HG03521 (cell line): ENCODE measurements around the gene TSSC4.

ENCODE experiments used
- ATAC-seq: cut with Tn5 transposase; IDR thresholded peaks from one replicate; pipeline ENCODE4 v1.9.1; 2021; ENCODE audit warnings: mild to moderate bottlenecking, moderate library complexity; ENCODE audit not compliant: unreplicated experiment

Gene TSSC4

GRCh38 chr11:2415601-2416380 is 15.2 kb downstream of the TSSC4 start:
- ATAC-seq = no peak

GRCh38 chr11:2416765-2417164 is 16.2 kb downstream of the TSSC4 start:
- ATAC-seq = no peak

GRCh38 chr11:2417856-2418692 is 17.5 kb downstream of the TSSC4 start:
- ATAC-seq = no peak

- no peak for ATAC-seq
These were observed 18.3 kb downstream of the TSSC4 start for GRCh38 chr11:2418693-2419360.

- no peak for ATAC-seq
These were observed 19.3 kb downstream of the TSSC4 start for GRCh38 chr11:2419638-2420501.

- ATAC-seq = no peak
These were observed 20.1 kb downstream of the TSSC4 start for GRCh38 chr11:2420502-2421225.

GRCh38 chr11:2421226-2421994 is 20.9 kb downstream of the TSSC4 start:
- no peak for ATAC-seq

GRCh38 chr11:2421996-2422395 is 21.4 kb downstream of the TSSC4 start:
- no peak for ATAC-seq

- no peak for ATAC-seq
These were observed 22.1 kb downstream of the TSSC4 start for GRCh38 chr11:2422461-2423156.

GRCh38 chr11:2423157-2424025 is 22.8 kb downstream of the TSSC4 start:
- ATAC-seq = no peak

- ATAC-seq = no peak
These were observed 24.4 kb downstream of the TSSC4 start for GRCh38 chr11:2424811-2425495.

GRCh38 chr11:2425506-2425905 is 25.0 kb downstream of the TSSC4 start:
- no peak for ATAC-seq

- ATAC-seq = no peak
These were observed 25.7 kb downstream of the TSSC4 start for GRCh38 chr11:2426221-2426620.

GRCh38 chr11:2426826-2427521 is 26.4 kb downstream of the TSSC4 start:
- ATAC-seq = no peak

- ATAC-seq = no peak
These were observed 27.3 kb downstream of the TSSC4 start for GRCh38 chr11:2427721-2428321.

- no peak for ATAC-seq
These were observed 27.8 kb downstream of the TSSC4 start for GRCh38 chr11:2428322-2428795.
